Measurements from ENCODE around the gene C2CD2L. TPM values are rescaled to one million over a fixed set of nuclear protein-coding genes. Genes with fewer than 3 reads are reported as not detected.
A peak's percentile ranks its signal among the peaks of the same experiment; 100 is the strongest.

The C2CD2L gene
- total and polyA plus RNA-seq, 2 of the 13 experiments (the other 11 are each of a cell fraction or from before 2014, with no cell fraction given) = 3.7 to 5.5 TPM

DNA sequence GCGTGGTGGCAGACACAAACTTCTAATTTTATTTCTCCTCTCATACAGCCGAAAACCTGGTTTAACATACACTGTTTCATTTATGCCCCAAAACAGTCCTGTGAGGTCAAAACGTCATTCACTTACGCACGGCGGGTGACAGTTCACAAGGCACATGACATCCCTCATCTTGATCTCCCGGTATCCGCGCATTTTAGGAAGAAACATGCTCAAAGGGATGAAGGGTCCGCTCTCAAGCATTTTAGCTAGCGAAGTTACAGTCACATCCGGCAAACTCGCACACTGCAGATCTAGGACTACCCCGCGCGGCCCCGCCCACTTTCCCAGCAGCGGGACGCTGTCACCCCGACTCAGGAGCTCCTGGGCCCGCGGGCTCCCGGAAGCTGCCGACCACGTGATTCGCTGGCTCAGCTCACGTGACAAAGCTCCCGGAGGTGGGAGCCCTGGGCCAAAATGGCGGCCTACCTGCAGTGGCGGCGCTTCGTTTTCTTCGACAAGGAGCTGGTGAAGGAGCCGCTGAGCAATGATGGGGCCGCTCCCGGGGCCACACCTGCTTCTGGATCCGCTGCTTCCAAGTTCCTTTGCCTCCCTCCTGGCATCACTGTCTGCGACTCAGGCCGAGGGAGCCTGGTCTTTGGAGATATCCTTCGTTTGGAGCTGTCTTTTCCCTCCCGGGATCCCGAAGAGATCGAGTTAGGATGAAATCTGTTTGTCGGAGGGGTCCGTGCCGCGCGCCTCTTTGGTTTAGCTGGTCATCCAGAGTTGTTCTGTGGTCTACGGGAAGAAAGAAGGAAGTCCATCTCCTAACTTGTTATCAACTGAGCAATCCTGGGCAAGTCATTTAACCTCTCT is 39.5 kb upstream of the C2CD2L start, which contains the start of gene VPS11 (continued):
- peak; percentile 70 for TF ChIP-seq NFYB (CRISPR knock-in tag; IDR thresholded peaks at IDR 0.05)
- TF ChIP-seq ZNF850 (CRISPR knock-in tag; conservative IDR thresholded peaks at IDR 0.05) = no peak
- TF ChIP-seq NFIB (CRISPR knock-in tag; IDR thresholded peaks at IDR 0.05; ENCODE audit: borderline replicate concordance) = no peak
- no peak for TF ChIP-seq ZNF557 (CRISPR knock-in tag; IDR thresholded peaks at IDR 0.05)
- no peak for TF ChIP-seq ZNF839 (CRISPR knock-in tag; IDR thresholded peaks at IDR 0.05; ENCODE audit: borderline replicate concordance)
- TF ChIP-seq BCL6 (CRISPR knock-in tag; IDR thresholded peaks at IDR 0.05) = peak; percentile 49; the same call in 1 of the 2 replicates
- TF ChIP-seq YEATS4 (CRISPR knock-in tag; IDR thresholded peaks at IDR 0.05; ENCODE audit: borderline replicate concordance) = peak; percentile 53; the same call in 1 of the 2 replicates
- TF ChIP-seq CREM (IDR thresholded peaks at IDR 0.05) = peak; percentile 52; the same call in 1 of the 2 replicates
- no peak for TF ChIP-seq CREM (CRISPR knock-in tag; IDR thresholded peaks at IDR 0.05)
- TF ChIP-seq, protein P1, sequence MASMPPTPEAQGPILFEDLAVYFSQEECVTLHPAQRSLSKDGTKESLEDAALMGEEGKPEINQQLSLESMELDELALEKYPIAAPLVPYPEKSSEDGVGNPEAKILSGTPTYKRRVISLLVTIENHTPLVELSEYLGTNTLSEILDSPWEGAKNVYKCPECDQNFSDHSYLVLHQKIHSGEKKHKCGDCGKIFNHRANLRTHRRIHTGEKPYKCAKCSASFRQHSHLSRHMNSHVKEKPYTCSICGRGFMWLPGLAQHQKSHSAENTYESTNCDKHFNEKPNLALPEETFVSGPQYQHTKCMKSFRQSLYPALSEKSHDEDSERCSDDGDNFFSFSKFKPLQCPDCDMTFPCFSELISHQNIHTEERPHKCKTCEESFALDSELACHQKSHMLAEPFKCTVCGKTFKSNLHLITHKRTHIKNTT (CRISPR knock-in tag; IDR thresholded peaks at IDR 0.05) = no peak
- TF ChIP-seq ZFX (CRISPR knock-in tag; IDR thresholded peaks at IDR 0.05; ENCODE audit: low read depth) = peak; percentile 69; the same call in 1 of the 2 replicates
- TF ChIP-seq NR2F6 (IDR thresholded peaks at IDR 0.05) = 0 out of 2 replicates have a peak, but pooled peaks have one; percentile 11
- TF ChIP-seq NR2F6 (CRISPR knock-in tag; IDR thresholded peaks at IDR 0.05) = no peak
- TF ChIP-seq MEIS1 (CRISPR knock-in tag; IDR thresholded peaks at IDR 0.05; ENCODE audit: borderline replicate concordance) = no peak
- TF ChIP-seq ETV6 (CRISPR knock-in tag; conservative IDR thresholded peaks at IDR 0.05) = no peak; the same call in 1 of the 2 replicates
- no peak; the same call in 1 of the 2 replicates for TF ChIP-seq ZNF709 (CRISPR knock-in tag; IDR thresholded peaks at IDR 0.05)
- TF ChIP-seq ATF7-NPFF (CRISPR knock-in tag; IDR thresholded peaks at IDR 0.05; ENCODE audit: low read depth) = peak; percentile 63; the same call in 1 of the 2 replicates
- TF ChIP-seq ZNF136 (CRISPR knock-in tag; IDR thresholded peaks at IDR 0.05; ENCODE audit: low read depth) = no peak
- peak; percentile 82; the same call in 1 of the 2 replicates for TF ChIP-seq ZNF614 (CRISPR knock-in tag; IDR thresholded peaks at IDR 0.05; ENCODE audit: borderline replicate concordance)
- peak; percentile 83 for TF ChIP-seq IRF2 (CRISPR knock-in tag; IDR thresholded peaks at IDR 0.05)
- TF ChIP-seq HOXA9 (CRISPR knock-in tag; IDR thresholded peaks at IDR 0.05; ENCODE audit: borderline replicate concordance) = no peak
- no peak for TF ChIP-seq SMC3 (IDR thresholded peaks at IDR 0.05; ENCODE audit: low read length)
- TF ChIP-seq ZNF563 (CRISPR knock-in tag; IDR thresholded peaks at IDR 0.05) = 0 out of 2 replicates have a peak, but pooled peaks have one; percentile 29
- TF ChIP-seq, protein P2, sequence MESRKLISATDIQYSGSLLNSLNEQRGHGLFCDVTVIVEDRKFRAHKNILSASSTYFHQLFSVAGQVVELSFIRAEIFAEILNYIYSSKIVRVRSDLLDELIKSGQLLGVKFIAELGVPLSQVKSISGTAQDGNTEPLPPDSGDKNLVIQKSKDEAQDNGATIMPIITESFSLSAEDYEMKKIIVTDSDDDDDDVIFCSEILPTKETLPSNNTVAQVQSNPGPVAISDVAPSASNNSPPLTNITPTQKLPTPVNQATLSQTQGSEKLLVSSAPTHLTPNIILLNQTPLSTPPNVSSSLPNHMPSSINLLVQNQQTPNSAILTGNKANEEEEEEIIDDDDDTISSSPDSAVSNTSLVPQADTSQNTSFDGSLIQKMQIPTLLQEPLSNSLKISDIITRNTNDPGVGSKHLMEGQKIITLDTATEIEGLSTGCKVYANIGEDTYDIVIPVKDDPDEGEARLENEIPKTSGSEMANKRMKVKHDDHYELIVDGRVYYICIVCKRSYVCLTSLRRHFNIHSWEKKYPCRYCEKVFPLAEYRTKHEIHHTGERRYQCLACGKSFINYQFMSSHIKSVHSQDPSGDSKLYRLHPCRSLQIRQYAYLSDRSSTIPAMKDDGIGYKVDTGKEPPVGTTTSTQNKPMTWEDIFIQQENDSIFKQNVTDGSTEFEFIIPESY (CRISPR knock-in tag; IDR thresholded peaks at IDR 0.05) = no peak
- TF ChIP-seq NFE2L1 (CRISPR knock-in tag; IDR thresholded peaks at IDR 0.05; ENCODE audit: borderline replicate concordance) = no peak
- no peak for TF ChIP-seq CCDC6 (CRISPR knock-in tag; IDR thresholded peaks at IDR 0.05)
- TF ChIP-seq, protein P3, sequence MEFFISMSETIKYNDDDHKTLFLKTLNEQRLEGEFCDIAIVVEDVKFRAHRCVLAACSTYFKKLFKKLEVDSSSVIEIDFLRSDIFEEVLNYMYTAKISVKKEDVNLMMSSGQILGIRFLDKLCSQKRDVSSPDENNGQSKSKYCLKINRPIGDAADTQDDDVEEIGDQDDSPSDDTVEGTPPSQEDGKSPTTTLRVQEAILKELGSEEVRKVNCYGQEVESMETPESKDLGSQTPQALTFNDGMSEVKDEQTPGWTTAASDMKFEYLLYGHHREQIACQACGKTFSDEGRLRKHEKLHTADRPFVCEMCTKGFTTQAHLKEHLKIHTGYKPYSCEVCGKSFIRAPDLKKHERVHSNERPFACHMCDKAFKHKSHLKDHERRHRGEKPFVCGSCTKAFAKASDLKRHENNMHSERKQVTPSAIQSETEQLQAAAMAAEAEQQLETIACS (CRISPR knock-in tag; IDR thresholded peaks at IDR 0.05) = no peak
- TF ChIP-seq YY1 (IDR thresholded peaks at IDR 0.05; ENCODE audit: insufficient read depth, insufficient replicate concordance, low read depth, low read length) = peak; percentile 98

Data from HepG2 (cell line).